Measurements from ENCODE around the gene LYRM4.

The LYRM4 gene

GRCh38 chr6:5091210-5092069 lies 169.3 kb downstream of the LYRM4 start:
- no peak for DNase-seq

GRCh38 chr6:5090603-5091002 lies 170.1 kb downstream of the LYRM4 start:
- no peak for DNase-seq

- no peak for DNase-seq
Observed at GRCh38 chr6:5089481-5090438, 171.0 kb downstream of the LYRM4 start.

GRCh38 chr6:5088780-5089179 lies 172.0 kb downstream of the LYRM4 start:
- DNase-seq: no peak

- DNase-seq: no peak
Observed at GRCh38 chr6:5087389-5087788, 173.4 kb downstream of the LYRM4 start.

- DNase-seq: no peak
Observed at GRCh38 chr6:5086294-5086890, 174.4 kb downstream of the LYRM4 start.

GRCh38 chr6:5085648-5086293 lies 175.0 kb downstream of the LYRM4 start:
- no peak for DNase-seq

GRCh38 chr6:5084781-5085647 lies 175.7 kb downstream of the LYRM4 start, which contains the start of gene PPP1R3G:
PPP1R3G (plus strand) TSS chr6:5085341; CDS start chr6:5085486, 145 bp downstream.
- no peak for DNase-seq

- DNase-seq: no peak
Observed at GRCh38 chr6:5084360-5084780, 176.4 kb downstream of the LYRM4 start.

- no peak for DNase-seq
Observed at GRCh38 chr6:5083813-5084359, 176.9 kb downstream of the LYRM4 start.

GRCh38 chr6:5083307-5083583 lies 177.5 kb downstream of the LYRM4 start:
- DNase-seq: no peak

- DNase-seq: no peak
Observed at GRCh38 chr6:5082487-5083306, 178.1 kb downstream of the LYRM4 start.

- no peak for DNase-seq
Observed at GRCh38 chr6:5081955-5082354, 178.8 kb downstream of the LYRM4 start.

- DNase-seq: no peak
Observed at GRCh38 chr6:5081182-5081581, 179.6 kb downstream of the LYRM4 start.

GRCh38 chr6:5080574-5080973 lies 180.2 kb downstream of the LYRM4 start:
- no peak for DNase-seq

GRCh38 chr6:5079692-5080091 lies 181.1 kb downstream of the LYRM4 start:
- no peak for DNase-seq

- DNase-seq: no peak
Observed at GRCh38 chr6:5078121-5078669, 182.6 kb downstream of the LYRM4 start.

GRCh38 chr6:5076931-5077330 lies 183.8 kb downstream of the LYRM4 start:
- DNase-seq: no peak

GRCh38 chr6:5073992-5074391 lies 186.8 kb downstream of the LYRM4 start:
- no peak for DNase-seq

GRCh38 chr6:5072440-5072839 lies 188.3 kb downstream of the LYRM4 start:
- DNase-seq: no peak

Data from NCI-H2107 (cell line).